ENCODE data around the gene ABHD8. TPM values are rescaled to one million over a fixed set of nuclear protein-coding genes. Genes with fewer than 3 reads are reported as not detected.
A peak's percentile ranks its signal among the peaks of the same experiment; 100 is the strongest.

Gene ABHD8
- total RNA-seq, 1 donor from 2014 or later: 12.2 TPM

GRCh38 chr19:17324357-17325114, 21.3 kb upstream of the ABHD8 start:
- ATAC-seq (ENCODE audit: poor library complexity): no peak
- intact Hi-C loops (cut with DNase I): no loop called here
- DNase-seq: no peak

DNA sequence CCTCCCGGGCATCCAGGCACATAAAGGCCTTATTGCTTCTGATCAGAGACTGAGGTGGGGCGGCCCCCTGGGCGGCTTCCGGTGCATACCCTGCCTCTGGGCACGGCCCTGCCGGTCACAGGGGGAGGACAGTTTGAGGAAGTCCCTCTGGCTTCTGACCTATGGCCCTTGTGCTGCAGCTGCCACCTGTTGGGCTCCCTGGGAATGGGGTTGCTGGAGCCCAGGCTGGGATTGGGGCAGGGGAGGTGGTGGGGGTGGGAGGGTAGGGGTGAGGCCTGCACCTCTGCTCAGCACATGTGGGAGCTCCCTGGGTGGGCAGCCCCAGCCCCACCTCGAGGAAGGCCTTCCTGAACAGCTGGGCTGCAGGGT, 20.7 kb upstream of the ABHD8 start:
- DNase-seq: no peak
- no peak for ATAC-seq (ENCODE audit: poor library complexity)
- intact Hi-C loops (cut with DNase I): no loop called here

DNA sequence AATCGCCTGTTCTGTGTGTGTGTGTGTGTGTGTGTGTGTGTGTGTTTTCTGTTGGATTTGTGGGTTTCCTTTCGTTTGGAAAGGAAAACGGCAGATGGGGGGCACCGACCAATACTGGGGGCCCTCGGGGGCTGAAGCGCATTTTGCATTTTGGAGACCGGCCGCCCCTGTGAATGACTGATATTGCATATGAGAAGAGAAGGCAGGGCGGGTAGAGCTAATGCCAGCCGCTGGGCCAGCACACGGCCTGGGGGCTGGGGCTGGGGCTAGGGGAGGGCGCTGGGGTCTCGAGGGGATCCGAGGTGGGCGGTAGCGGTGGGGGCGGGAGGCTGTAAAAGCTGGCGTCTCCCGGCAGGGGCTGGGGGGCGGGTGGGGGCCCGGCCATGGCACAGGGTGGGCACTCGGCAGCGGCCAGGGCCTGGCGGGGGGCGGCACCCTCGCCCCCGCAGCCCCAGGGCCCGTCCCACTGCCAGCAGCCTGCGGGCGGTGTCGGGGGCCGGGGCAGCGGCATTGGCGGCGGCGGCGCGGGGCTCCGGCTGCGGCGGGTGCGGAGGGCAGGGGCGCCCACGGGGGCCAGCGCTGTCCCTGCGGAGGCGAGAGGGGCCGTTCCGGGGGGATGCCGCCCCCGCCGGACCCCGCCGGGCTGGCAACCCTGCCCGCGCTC, 20.2 kb upstream of the ABHD8 start:
- intact Hi-C loops (cut with DNase I): no loop called here
- ATAC-seq (ENCODE audit: poor library complexity) (no peak), DNase-seq (no peak)

DNA sequence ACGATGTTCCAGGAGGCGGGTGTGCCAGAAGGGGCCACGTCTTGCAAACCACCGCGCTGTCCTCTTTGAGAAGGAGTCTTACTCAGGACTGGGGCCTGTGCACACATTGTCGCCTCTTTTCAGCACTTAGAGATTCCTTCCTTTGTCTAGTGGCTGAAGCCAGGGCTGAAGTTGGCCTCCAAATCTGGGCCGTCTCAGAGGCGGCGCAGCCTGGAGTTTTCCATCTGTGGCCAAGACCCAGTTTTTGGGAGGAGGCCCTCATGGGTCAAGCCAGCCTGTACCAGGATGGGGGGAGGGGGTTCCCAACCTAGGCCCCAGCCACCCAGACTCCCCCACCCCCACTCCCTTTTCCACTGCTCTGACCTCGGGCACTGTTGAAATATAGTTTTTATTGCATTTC, 19.6 kb upstream of the ABHD8 start:
- ATAC-seq (ENCODE audit: poor library complexity) (no peak), DNase-seq (no peak)
- intact Hi-C loops (cut with DNase I): no loop called here

GRCh38 chr19:17321655-17322489, 18.6 kb upstream of the ABHD8 start:
- no peak for ATAC-seq (ENCODE audit: poor library complexity)
- intact Hi-C loops (cut with DNase I): no loop called here
- DNase-seq: no peak

DNA sequence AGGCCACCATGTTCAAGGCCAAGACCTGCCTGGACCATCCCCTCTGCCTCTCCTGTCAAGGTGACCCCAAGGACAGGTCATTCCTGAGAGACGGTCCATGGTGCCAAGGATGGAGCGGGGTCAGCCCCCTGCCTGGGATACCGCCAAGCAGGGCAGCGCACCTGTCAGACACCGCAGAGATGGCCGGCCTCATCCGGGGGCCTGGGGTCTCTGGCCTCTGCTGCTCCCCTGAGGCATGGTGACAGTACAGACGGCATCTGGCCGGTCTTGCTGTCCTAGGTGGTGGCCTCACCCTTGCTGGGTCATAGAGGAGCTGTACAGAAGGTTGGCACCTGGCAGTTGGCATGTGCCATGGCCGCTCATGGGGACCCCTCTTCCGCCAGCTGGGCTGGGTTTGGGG, 17.2 kb upstream of the ABHD8 start:
- no peak for ATAC-seq (ENCODE audit: poor library complexity)
- intact Hi-C loops (cut with DNase I): no loop called here
- DNase-seq: no peak

GRCh38 chr19:17319473-17320238, 16.4 kb upstream of the ABHD8 start:
- intact Hi-C loops (cut with DNase I): no loop called here
- DNase-seq: no peak
- ATAC-seq (ENCODE audit: poor library complexity): no peak

DNA sequence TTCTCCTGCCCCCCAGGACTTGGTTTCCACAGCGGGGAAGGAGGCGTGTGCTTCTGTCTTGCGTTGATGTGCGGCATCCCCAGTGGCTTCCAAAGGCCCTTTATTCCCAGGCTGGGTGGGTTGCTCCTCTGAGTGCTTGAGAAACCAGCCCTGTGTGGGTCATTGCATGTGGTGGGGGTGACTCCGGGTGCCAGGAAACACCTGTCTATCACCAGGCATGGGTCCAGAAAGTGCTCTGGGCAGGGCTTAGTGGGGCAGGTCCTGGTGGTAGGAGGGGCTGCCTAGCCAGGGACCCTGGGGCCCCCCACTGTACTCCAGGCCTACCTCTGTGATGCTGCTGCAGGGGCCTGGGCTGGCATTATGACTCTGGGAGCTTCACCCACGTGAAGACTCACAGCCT, 15.7 kb upstream of the ABHD8 start:
- intact Hi-C loops (cut with DNase I): no loop called here
- ATAC-seq (ENCODE audit: poor library complexity): no peak
- no peak for DNase-seq

DNA sequence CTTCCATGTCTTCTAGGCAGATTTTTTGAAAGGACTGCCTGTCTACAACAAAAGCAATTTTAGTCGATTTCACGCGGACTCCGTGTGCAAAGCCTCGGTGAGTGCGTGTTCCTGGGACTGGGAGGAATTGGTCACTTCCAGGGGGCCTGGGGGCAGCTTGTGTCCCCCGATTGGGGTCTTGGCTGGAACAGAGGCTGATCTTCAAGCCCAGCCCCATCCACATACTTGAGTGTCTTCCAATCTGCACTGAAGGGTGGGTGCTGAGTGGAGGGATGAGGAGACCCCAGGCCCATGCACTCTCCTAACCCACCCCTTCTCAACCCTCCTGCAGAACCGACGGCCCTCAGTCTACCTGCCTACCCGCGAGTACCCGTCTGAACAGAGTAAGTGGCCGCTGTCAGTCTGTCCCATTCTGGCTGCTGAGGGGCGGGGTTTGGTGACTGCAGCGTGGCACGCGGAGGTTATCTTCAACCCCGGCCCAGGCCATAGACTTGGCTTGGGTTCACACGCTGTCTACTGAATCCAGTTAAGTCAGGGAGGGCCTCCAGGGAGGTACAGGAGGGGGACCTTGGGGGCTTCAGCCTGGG, 10.9 kb upstream of the ABHD8 start:
- intact Hi-C loops (cut with DNase I): no loop called here
- no peak for DNase-seq
- ATAC-seq (ENCODE audit: poor library complexity): no peak

DNA sequence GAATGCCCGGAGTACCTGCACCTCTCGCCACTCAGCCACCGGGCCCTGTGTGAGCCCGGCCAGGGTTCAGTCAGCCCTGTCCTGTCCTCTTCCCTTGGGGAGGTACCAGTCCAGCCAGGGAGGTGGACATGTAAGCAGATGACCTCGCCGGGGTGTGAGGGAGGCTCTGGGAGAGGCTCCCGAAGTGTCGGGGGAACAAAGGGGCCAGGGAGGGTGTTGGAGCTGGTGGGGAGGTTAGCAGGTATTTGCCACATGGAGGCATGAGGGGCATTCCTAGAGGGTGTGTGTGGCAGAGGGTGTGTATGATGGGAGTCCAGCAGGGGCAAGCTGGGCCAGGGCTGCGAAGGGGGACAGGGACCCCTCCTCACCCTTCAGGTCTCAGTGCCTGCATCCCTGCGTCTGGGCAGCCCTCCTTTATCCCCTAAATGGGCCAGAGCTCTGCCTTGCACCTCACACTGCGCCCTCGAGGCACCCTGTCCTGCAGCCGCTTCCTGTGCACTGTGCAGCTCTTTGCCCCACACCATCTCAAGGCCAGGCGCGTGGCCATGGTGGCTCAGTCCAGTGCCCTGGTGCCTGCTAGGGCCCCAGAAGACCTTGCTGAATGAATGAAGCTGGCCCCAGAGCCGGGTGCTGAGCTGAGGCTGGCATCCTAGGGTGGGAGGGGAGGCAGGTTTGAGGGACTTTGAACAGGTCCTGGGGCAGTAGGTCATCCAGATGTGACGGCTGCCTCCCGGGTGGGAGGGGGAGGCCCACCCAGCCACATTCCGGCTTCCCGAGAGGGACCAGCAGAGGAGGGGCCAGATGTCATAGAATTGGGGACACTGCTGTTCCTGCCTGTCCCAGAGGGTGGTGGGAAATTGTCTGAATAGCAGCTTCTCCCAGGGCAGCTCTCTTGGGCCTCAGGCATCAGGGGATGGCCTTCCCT, 9.2 kb upstream of the ABHD8 start:
- intact Hi-C loops (cut with DNase I): no loop called here
- DNase-seq (no peak), ATAC-seq (ENCODE audit: poor library complexity) (no peak)

GRCh38 chr19:17311455-17312188, 8.4 kb upstream of the ABHD8 start:
- ATAC-seq (ENCODE audit: poor library complexity): no peak
- intact Hi-C loops (cut with DNase I): no loop called here
- DNase-seq: no peak

GRCh38 chr19:17309965-17310461, 6.8 kb upstream of the ABHD8 start:
- intact Hi-C loops (cut with DNase I): no loop called here
- ATAC-seq (ENCODE audit: poor library complexity) (no peak), DNase-seq (no peak)

- intact Hi-C loops (cut with DNase I): no loop called here
- peak; percentile 85 for ATAC-seq (ENCODE audit: poor library complexity)
Measured at GRCh38 chr19:17309198-17309964, 6.2 kb upstream of the ABHD8 start, which contains the start of gene DDA1. TSS of gene DDA1 (plus strand) at chr19:17309563. CDS start at chr19:17309655, 92 bp downstream.

GRCh38 chr19:17307876-17308377, 4.7 kb upstream of the ABHD8 start:
- ATAC-seq (ENCODE audit: poor library complexity): no peak
- intact Hi-C loops (cut with DNase I): no loop called here

More at GRCh38 chr19:17309198-17309964, 6.2 kb upstream of the ABHD8 start, which contains the start of gene DDA1:
- DNase-seq: peak; percentile 100

DNA sequence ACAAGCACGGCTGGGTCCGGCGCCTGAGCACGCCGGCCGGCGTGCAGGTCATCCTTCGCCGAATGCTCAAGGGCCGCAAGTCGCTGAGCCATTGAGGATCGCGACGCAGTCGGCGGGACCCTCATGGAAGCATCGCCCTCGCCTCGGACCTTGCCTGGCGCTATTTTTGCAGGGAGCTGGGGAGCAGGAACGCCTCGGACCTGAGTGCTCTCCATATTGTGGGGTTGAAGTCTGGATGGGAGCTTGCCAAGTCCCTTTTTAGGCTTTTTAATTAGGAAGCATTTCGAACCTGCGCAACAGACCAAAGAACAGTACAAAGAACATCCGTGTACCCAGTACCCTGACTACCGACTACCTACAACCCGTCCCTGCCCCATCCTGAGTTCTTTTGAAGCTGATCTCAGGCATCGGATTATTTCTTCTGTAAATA, 3.1 kb upstream of the ABHD8 start:
- no peak for ATAC-seq (ENCODE audit: poor library complexity)
- intact Hi-C loops (cut with DNase I): no loop called here
- no peak for DNase-seq

More at GRCh38 chr19:17307876-17308377, 4.7 kb upstream of the ABHD8 start:
- DNase-seq: no peak

Measured in Right ventricle myocardium superior (tissue), 1 donor.